Small intestine (tissue), 16 donors: ENCODE results near the gene LINS1. TPM values are rescaled to one million over a fixed set of nuclear protein-coding genes. Genes with fewer than 3 reads are reported as not detected.

Source experiments
- DNase-seq, 2 donors: peaks; one replicate each; pipeline versions ENCODE4 v3.0.0 to v3.0.0-alpha.2; 2013
- FAIRE-seq: peaks from 2 replicates; lab custom pipeline; 2012; peaks lifted over from hg19 to GRCh38; lab: Jason Lieb, UNC
- H3K27ac ChIP-seq, 3 donors: one replicate each; pipeline ENCODE4 v1.5.1; 2013; ENCODE audit warnings: low read length in 2 of 3, mild to moderate bottlenecking in 2 of 3, control low read depth in 1 of 3, inconsistent platforms in 1 of 3, low read depth in 1 of 3, moderate library complexity in 1 of 3
- H3K27me3 ChIP-seq, 3 donors: one replicate each; pipeline ENCODE4 v1.6.1; 2013; ENCODE audit warnings: low read length in 3 of 3, inconsistent platforms in 1 of 3; ENCODE audit not compliant: control insufficient read depth in 3 of 3, insufficient read depth in 3 of 3
- H3K36me3 ChIP-seq, 3 donors: one replicate each; pipeline ENCODE4 v1.6.1; 2013; ENCODE audit warnings: low read length in 3 of 3, inconsistent platforms in 1 of 3, low read depth in 1 of 3, mild to moderate bottlenecking in 1 of 3, moderate library complexity in 1 of 3; ENCODE audit not compliant: control insufficient read depth in 3 of 3, insufficient read depth in 2 of 3
- H3K4me1 ChIP-seq, 3 donors: one replicate each; pipeline ENCODE4 v1.6.1; 2013; ENCODE audit warnings: low read length in 2 of 3, inconsistent platforms in 1 of 3, low read depth in 1 of 3, mild to moderate bottlenecking in 1 of 3, moderate library complexity in 1 of 3; ENCODE audit not compliant: control insufficient read depth in 3 of 3, insufficient read depth in 2 of 3
- H3K4me3 ChIP-seq, 3 donors: one replicate each; pipeline ENCODE4 v1.5.1; 2013; ENCODE audit warnings: low read length in 3 of 3, control low read depth in 1 of 3, inconsistent platforms in 1 of 3, low read depth in 1 of 3, mild to moderate bottlenecking in 1 of 3, moderate library complexity in 1 of 3
- H3K9me3 ChIP-seq, 2 donors: one replicate each; pipeline ENCODE4 v1.6.1; 2013; ENCODE audit warnings: low read depth in 1 of 2, low read length in 1 of 2; ENCODE audit not compliant: control insufficient read depth in 2 of 2, insufficient read depth in 1 of 2
- WGBS, 3 donors: extraction: QIAGEN DNeasy Blood & Tissue Kit; methylation state at CpG; one replicate each; pipeline ENCODE4 v1.1.7; 2013; 5-methylcytosine and 5-hydroxymethylcytosine counted together
- long read RNA-seq, 10 donors: transcript quantifications; one replicate each; lab custom pipeline, GENCODE V29; 2026
- polyA plus RNA-seq, 4 donors: library from polyadenylated mRNA; stranded (reverse) in 3 of 4; unstranded in 1 of 4; fragments of 200-250 nt in 3 of 4; fragments of 120-200 nt in 1 of 4; gene quantifications; one replicate each; pipeline versions ENCODE4 v1.2.1 to v1.2.3, GENCODE V29; 2013
- donor health status: healthy with polysubstance abuse.
- donor health status: control.
- donor health status: control.
- donor health status: Bipolar disorder and iron deficiency.
- donor health status: healthy.

Gene LINS1
- 10 to 100 TPM in 1 of 4 donors, 1 to 10 TPM in 3; 2.4 to 17.5 (median 5.7) TPM for polyA plus RNA-seq
- long read RNA-seq, donor 1: 0 reads
- long read RNA-seq, donor 2: 0 reads
- long read RNA-seq, donor 3, partial matches to known transcripts: 0 of 2 reads
- long read RNA-seq, donor 3, other reads (novel, unspliced or antisense): 0 of 2 reads
- long read RNA-seq, donor 4: 0 reads
- long read RNA-seq, donor 5, partial matches to known transcripts: 0 of 1 reads
- long read RNA-seq, donor 5, other reads (novel, unspliced or antisense): 0 of 1 reads
- long read RNA-seq, donor 6: 0 reads
- long read RNA-seq, donor 7, full-length matches to known transcripts: 1 of 1 reads
- long read RNA-seq, donor 7, partial matches to known transcripts: 0 of 1 reads
- long read RNA-seq, donor 7, other reads (novel, unspliced or antisense): 0 of 1 reads
- long read RNA-seq, donor 8: 0 reads
- long read RNA-seq, donor 9: 0 reads
- long read RNA-seq, donor 10, partial matches to known transcripts: 0 of 2 reads
- long read RNA-seq, donor 10, other reads (novel, unspliced or antisense): 0 of 2 reads

- 0 to 1% (median 0%) methylated on average over 48 to 51 of the region's 51 CpGs for WGBS, 3 donors
- H3K9me3 ChIP-seq: no peaks in the 10 kb centered on the region
- H3K4me1 ChIP-seq: peaks cover 0 to 6% (median 2%) of the 10 kb centered on the region in 3 donors
- FAIRE-seq: peak; percentile 55
- H3K36me3 ChIP-seq: peaks cover 0 to 5% (median 0%) of the 10 kb centered on the region in 3 donors
- peak within 1 kb of the TSS; percentile 74 to 89 (median 87) for H3K27ac ChIP-seq
- H3K4me3 ChIP-seq: peak within 1 kb of the TSS; percentile 75 to 88 (median 85)
- peak; percentile 100 for DNase-seq
- no peaks in the 10 kb centered on the region for H3K27me3 ChIP-seq
These were observed at the start of gene LINS1, which contains the start of gene ASB7 for GRCh38 chr15:100602064-100602822. Gene LINS1, minus strand, starts transcription at chr15:100602184. Its CDS starts 21,342 bp downstream, at chr15:100580842. Gene ASB7, plus strand, starts transcription at chr15:100602589. Its CDS starts 9,628 bp downstream, at chr15:100612217.

- Histone ChIP-seq H3K4me3 (no peak overlapping the region), H3K36me3 (peaks cover 0 to 5% (median 0%) of the 10 kb centered on the region in 3 donors), H3K9me3 (no peaks in the 10 kb centered on the region), H3K4me1 (no peaks in the 10 kb centered on the region), H3K27me3 (no peaks in the 10 kb centered on the region), H3K27ac (no peak overlapping the region)
- 77 to 90% (median 84%) methylated on average over 5 of the region's 5 CpGs for WGBS, 3 donors
- FAIRE-seq (no peak), DNase-seq (no peak)
These were observed 49.3 kb upstream of the LINS1 start for GRCh38 chr15:100651253-100651652.

GRCh38 chr15:100650685-100651084 lies 48.7 kb upstream of the LINS1 start:
- Histone ChIP-seq H3K27ac (no peak overlapping the region), H3K4me3 (no peak overlapping the region), H3K4me1 (no peaks in the 10 kb centered on the region), H3K9me3 (no peaks in the 10 kb centered on the region), H3K27me3 (no peaks in the 10 kb centered on the region), H3K36me3 (peaks cover 0 to 5% (median 0%) of the 10 kb centered on the region in 3 donors)
- WGBS, 3 donors: 51 to 71% (median 65%) methylated on average over 1 of the region's 1 CpG
- FAIRE-seq: no peak
- no peak for DNase-seq

- WGBS, 3 donors: 91 to 94% (median 93%) methylated on average over 8 of the region's 8 CpGs
- no peak overlapping the region for H3K4me3 ChIP-seq
- no peak for DNase-seq
- H3K27me3 ChIP-seq: no peaks in the 10 kb centered on the region
- H3K36me3 ChIP-seq: peaks cover 0 to 5% (median 0%) of the 10 kb centered on the region in 3 donors
- FAIRE-seq: no peak
- no peak overlapping the region for H3K27ac ChIP-seq
- H3K9me3 ChIP-seq: no peaks in the 10 kb centered on the region
- no peaks in the 10 kb centered on the region for H3K4me1 ChIP-seq
These were observed 47.0 kb upstream of the LINS1 start for GRCh38 chr15:100648951-100649350.

GRCh38 chr15:100645671-100646070 lies 43.7 kb upstream of the LINS1 start:
- DNase-seq: no peak
- no peaks in the 10 kb centered on the region for H3K27me3 ChIP-seq
- no peak overlapping the region for H3K27ac ChIP-seq
- 89 to 97% (median 96%) methylated on average over 5 of the region's 5 CpGs for WGBS, 3 donors
- H3K9me3 ChIP-seq: no peaks in the 10 kb centered on the region
- peaks cover 0 to 3% (median 0%) of the 10 kb centered on the region in 3 donors for H3K36me3 ChIP-seq
- H3K4me3 ChIP-seq: no peak overlapping the region
- FAIRE-seq: no peak
- H3K4me1 ChIP-seq: no peaks in the 10 kb centered on the region

GRCh38 chr15:100642950-100643338 lies 41.0 kb upstream of the LINS1 start:
- H3K4me1 ChIP-seq: no peaks in the 10 kb centered on the region
- 80 to 95% (median 85%) methylated on average over 4 of the region's 4 CpGs for WGBS, 3 donors
- H3K36me3 ChIP-seq: peaks cover 0 to 3% (median 0%) of the 10 kb centered on the region in 3 donors
- H3K4me3 ChIP-seq: no peak overlapping the region
- DNase-seq (no peak), FAIRE-seq (no peak)
- H3K27me3 ChIP-seq: no peaks in the 10 kb centered on the region
- no peaks in the 10 kb centered on the region for H3K9me3 ChIP-seq
- H3K27ac ChIP-seq: no peak overlapping the region

- no peak for FAIRE-seq
- Histone ChIP-seq H3K4me3 (no peak overlapping the region), H3K9me3 (no peaks in the 10 kb centered on the region), H3K27ac (no peak overlapping the region), H3K4me1 (no peaks in the 10 kb centered on the region), H3K36me3 (no peaks in the 10 kb centered on the region), H3K27me3 (no peaks in the 10 kb centered on the region)
- peak; percentile 17 to 33 for DNase-seq
- WGBS, 3 donors: 81 to 88% (median 82%) methylated on average over 9 of the region's 9 CpGs
These were observed 40.4 kb upstream of the LINS1 start for GRCh38 chr15:100642213-100642949.
